Liver (tissue), 3 donors: ENCODE data around the gene TENM3.

Experiments
- EGR1 ChIP-seq, 2 donors: IDR thresholded peaks; 2 replicates each; pipeline ENCODE4 v1.6.1; 2016 to 2018; ENCODE audit warnings: antibody characterized with exemption in 2 of 2, low read depth in 2 of 2
- FOXA1 ChIP-seq: IDR thresholded peaks from 2 replicates; pipeline ENCODE4 v1.6.1; 2016; ENCODE audit warnings: antibody characterized with exemption
- GABPA ChIP-seq, 2 donors: IDR thresholded peaks in 1 of 2; conservative IDR thresholded peaks in 1 of 2; 2 replicates each; pipeline ENCODE4 v1.6.1; 2016; ENCODE audit warnings: antibody characterized with exemption in 2 of 2, mild to moderate bottlenecking in 1 of 2, moderate library complexity in 1 of 2
- HNF4A ChIP-seq, 2 donors: conservative IDR thresholded peaks; 2 replicates each; pipeline ENCODE4 v1.6.1; 2016; ENCODE audit warnings: antibody characterized with exemption in 2 of 2, mild to moderate bottlenecking in 2 of 2
- JUND ChIP-seq, 2 donors: IDR thresholded peaks; 2 replicates each; pipeline ENCODE4 v1.6.1; 2016; ENCODE audit warnings: antibody characterized with exemption in 2 of 2
- NR2F2 ChIP-seq: IDR thresholded peaks from 2 replicates; pipeline ENCODE4 v1.6.1; 2016; ENCODE audit warnings: antibody characterized with exemption
- RAD21 ChIP-seq, 2 donors: IDR thresholded peaks; 2 replicates each; pipeline ENCODE4 v1.6.1; 2016; ENCODE audit warnings: antibody characterized with exemption in 2 of 2, mild to moderate bottlenecking in 2 of 2
- TAF1 ChIP-seq: conservative IDR thresholded peaks from 2 replicates; pipeline ENCODE4 v1.6.1; 2016; ENCODE audit warnings: antibody characterized with exemption, mild to moderate bottlenecking
- YY1 ChIP-seq: IDR thresholded peaks from 2 replicates; pipeline ENCODE4 v1.6.1; 2016; ENCODE audit warnings: antibody characterized with exemption, mild to moderate bottlenecking
- TF ChIP-seq, protein P1 (sequence below): fragments of 150-350 bp; IDR thresholded peaks from 2 replicates; pipeline ENCODE4 v1.5.1; 2017; ENCODE audit warnings: improper control_type of control experiment, low read depth, low read length; ENCODE audit not compliant: missing input control
- TF ChIP-seq, protein P2 (sequence below): IDR thresholded peaks from 2 replicates; pipeline ENCODE4 v1.6.1; 2016; ENCODE audit warnings: antibody characterized with exemption, mild to moderate bottlenecking
- TF ChIP-seq, protein P3 (sequence below): IDR thresholded peaks from 2 replicates; pipeline ENCODE4 v1.6.1; 2016; ENCODE audit warnings: antibody characterized with exemption
- TF ChIP-seq, protein P4 (sequence below): IDR thresholded peaks from 2 replicates; pipeline ENCODE4 v1.6.1; 2016; ENCODE audit warnings: antibody characterized with exemption
- TF ChIP-seq, protein P5 (sequence below): IDR thresholded peaks from 2 replicates; pipeline ENCODE4 v1.6.1; 2016; ENCODE audit warnings: antibody characterized with exemption
- donor health status: healthy.
- donor health status: healthy.

DNA sequence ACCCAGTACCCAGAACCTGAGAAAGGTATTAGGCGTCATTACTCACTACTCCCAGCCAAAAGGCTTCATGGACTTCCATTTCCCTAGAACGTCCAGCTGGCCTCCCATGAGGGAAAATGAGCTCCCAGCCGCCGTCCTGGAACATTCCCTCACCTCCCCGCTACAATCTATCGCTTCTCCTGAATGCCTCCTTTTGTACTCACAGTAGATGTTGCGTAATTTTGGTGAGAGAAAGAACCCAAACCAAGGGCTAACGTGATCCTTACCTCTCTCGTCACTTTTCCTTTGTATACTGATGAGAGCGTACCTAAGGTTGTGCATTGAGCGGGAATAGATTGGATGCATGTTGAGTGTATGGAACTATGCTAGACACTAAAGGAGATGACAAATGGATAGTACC, 161.9 kb downstream of the TENM3 start:
- TF ChIP-seq, protein P1, sequence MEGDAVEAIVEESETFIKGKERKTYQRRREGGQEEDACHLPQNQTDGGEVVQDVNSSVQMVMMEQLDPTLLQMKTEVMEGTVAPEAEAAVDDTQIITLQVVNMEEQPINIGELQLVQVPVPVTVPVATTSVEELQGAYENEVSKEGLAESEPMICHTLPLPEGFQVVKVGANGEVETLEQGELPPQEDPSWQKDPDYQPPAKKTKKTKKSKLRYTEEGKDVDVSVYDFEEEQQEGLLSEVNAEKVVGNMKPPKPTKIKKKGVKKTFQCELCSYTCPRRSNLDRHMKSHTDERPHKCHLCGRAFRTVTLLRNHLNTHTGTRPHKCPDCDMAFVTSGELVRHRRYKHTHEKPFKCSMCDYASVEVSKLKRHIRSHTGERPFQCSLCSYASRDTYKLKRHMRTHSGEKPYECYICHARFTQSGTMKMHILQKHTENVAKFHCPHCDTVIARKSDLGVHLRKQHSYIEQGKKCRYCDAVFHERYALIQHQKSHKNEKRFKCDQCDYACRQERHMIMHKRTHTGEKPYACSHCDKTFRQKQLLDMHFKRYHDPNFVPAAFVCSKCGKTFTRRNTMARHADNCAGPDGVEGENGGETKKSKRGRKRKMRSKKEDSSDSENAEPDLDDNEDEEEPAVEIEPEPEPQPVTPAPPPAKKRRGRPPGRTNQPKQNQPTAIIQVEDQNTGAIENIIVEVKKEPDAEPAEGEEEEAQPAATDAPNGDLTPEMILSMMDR: no peak
- TF ChIP-seq EGR1 (IDR thresholded peaks at IDR 0.05; ENCODE audit: low read depth in 2 of 2) (no peak), YY1 (no peak), RAD21 (IDR thresholded peaks at IDR 0.05) (no peak), FOXA1 (no peak), GABPA (IDR thresholded peaks at IDR 0.05 in 1 of 2, conservative IDR thresholded peaks at IDR 0.05 in 1 of 2) (no peak), HNF4A (conservative IDR thresholded peaks at IDR 0.05) (no peak), JUND (IDR thresholded peaks at IDR 0.05) (no peak), TAF1 (no peak), NR2F2 (no peak)
- TF ChIP-seq, protein P2, sequence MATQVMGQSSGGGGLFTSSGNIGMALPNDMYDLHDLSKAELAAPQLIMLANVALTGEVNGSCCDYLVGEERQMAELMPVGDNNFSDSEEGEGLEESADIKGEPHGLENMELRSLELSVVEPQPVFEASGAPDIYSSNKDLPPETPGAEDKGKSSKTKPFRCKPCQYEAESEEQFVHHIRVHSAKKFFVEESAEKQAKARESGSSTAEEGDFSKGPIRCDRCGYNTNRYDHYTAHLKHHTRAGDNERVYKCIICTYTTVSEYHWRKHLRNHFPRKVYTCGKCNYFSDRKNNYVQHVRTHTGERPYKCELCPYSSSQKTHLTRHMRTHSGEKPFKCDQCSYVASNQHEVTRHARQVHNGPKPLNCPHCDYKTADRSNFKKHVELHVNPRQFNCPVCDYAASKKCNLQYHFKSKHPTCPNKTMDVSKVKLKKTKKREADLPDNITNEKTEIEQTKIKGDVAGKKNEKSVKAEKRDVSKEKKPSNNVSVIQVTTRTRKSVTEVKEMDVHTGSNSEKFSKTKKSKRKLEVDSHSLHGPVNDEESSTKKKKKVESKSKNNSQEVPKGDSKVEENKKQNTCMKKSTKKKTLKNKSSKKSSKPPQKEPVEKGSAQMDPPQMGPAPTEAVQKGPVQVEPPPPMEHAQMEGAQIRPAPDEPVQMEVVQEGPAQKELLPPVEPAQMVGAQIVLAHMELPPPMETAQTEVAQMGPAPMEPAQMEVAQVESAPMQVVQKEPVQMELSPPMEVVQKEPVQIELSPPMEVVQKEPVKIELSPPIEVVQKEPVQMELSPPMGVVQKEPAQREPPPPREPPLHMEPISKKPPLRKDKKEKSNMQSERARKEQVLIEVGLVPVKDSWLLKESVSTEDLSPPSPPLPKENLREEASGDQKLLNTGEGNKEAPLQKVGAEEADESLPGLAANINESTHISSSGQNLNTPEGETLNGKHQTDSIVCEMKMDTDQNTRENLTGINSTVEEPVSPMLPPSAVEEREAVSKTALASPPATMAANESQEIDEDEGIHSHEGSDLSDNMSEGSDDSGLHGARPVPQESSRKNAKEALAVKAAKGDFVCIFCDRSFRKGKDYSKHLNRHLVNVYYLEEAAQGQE: no peak
- TF ChIP-seq, protein P3, sequence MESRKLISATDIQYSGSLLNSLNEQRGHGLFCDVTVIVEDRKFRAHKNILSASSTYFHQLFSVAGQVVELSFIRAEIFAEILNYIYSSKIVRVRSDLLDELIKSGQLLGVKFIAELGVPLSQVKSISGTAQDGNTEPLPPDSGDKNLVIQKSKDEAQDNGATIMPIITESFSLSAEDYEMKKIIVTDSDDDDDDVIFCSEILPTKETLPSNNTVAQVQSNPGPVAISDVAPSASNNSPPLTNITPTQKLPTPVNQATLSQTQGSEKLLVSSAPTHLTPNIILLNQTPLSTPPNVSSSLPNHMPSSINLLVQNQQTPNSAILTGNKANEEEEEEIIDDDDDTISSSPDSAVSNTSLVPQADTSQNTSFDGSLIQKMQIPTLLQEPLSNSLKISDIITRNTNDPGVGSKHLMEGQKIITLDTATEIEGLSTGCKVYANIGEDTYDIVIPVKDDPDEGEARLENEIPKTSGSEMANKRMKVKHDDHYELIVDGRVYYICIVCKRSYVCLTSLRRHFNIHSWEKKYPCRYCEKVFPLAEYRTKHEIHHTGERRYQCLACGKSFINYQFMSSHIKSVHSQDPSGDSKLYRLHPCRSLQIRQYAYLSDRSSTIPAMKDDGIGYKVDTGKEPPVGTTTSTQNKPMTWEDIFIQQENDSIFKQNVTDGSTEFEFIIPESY: no peak
- TF ChIP-seq, protein P4, sequence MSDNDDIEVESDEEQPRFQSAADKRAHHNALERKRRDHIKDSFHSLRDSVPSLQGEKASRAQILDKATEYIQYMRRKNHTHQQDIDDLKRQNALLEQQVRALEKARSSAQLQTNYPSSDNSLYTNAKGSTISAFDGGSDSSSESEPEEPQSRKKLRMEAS: no peak
- TF ChIP-seq, protein P5, sequence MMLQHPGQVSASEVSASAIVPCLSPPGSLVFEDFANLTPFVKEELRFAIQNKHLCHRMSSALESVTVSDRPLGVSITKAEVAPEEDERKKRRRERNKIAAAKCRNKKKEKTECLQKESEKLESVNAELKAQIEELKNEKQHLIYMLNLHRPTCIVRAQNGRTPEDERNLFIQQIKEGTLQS: no peak
